H1 (cell line): ENCODE results near the gene PLCB4. TPM values are rescaled to one million over a fixed set of nuclear protein-coding genes. Genes with fewer than 3 reads are reported as not detected.

Source experiments
- ATF2 ChIP-seq: IDR thresholded peaks from 2 replicates; pipeline ENCODE4 v1.6.1; 2012; ENCODE audit warnings: low read length, inconsistent platforms
- CHD7 ChIP-seq: fragments of 300-600 bp; sonication (generic); IDR thresholded peaks from 2 replicates; pipeline ENCODE4 v1.7.1; 2012; ENCODE audit warnings: low read length, moderate library complexity, mild to moderate bottlenecking, inconsistent platforms; ENCODE audit not compliant: insufficient replicate concordance
- CREB1 ChIP-seq: IDR thresholded peaks from 2 replicates; pipeline ENCODE4 v1.6.1; 2012; ENCODE audit warnings: inconsistent platforms
- POLR2A ChIP-seq, 2 experiments: IDR thresholded peaks; 1 replicate in 1 of 2; 2 replicates in 1 of 2; pipeline ENCODE4 v1.6.1; 2011; ENCODE audit warnings: low read depth in 2 of 2, low read length in 2 of 2, mild to moderate bottlenecking in 2 of 2; ENCODE audit errors: control extremely low read depth in 1 of 2
- RFX5 ChIP-seq: IDR thresholded peaks from 2 replicates; pipeline ENCODE4 v1.6.1; 2011; ENCODE audit warnings: low read depth, low read length, improper control_type of control experiment, borderline replicate concordance
- SAP30 ChIP-seq: fragments of 300-600 bp; sonication (generic); IDR thresholded peaks from 2 replicates; pipeline ENCODE4 v1.7.1; 2012; ENCODE audit warnings: low read length, moderate library complexity, mild to moderate bottlenecking, inconsistent platforms; ENCODE audit not compliant: insufficient read depth, insufficient replicate concordance
- TAF1 ChIP-seq: IDR thresholded peaks from 2 replicates; pipeline ENCODE4 v1.6.1; 2011; ENCODE audit warnings: mild to moderate bottlenecking, low read depth, low read length
- TBP ChIP-seq: IDR thresholded peaks from 2 replicates; pipeline ENCODE4 v1.6.1; 2011; ENCODE audit warnings: low read depth, low read length, improper control_type of control experiment
- polyA plus RNA-seq, 7 experiments: library from polyadenylated mRNA; depleted of rRNA in 3 of 7; stranded (reverse) in 5 of 7; unstranded in 2 of 7; fragments of >200 nt in 5 of 7; fragments of 200-250 nt in 2 of 7; gene quantifications; 1 replicate in 5 of 7; 2 replicates in 1 of 7; 4 replicates in 1 of 7; pipeline versions ENCODE4 v1.2.1 to v1.2.3, GENCODE V29; 2011 to 2013; ENCODE audit warnings: missing spikeins in 2 of 7, mixed read lengths in 2 of 7
- total RNA-seq: library from RNA; stranded (reverse); fragmentation: NEBNext Ultra II Directional; extraction: Animal tissue kit (Norgen Biotek cat#: 25700); gene quantifications from 2 replicates; pipeline ENCODE4 v1.2.1, GENCODE V29; 2021
- TF ChIP-seq, protein P1 (sequence below): IDR thresholded peaks from 2 replicates; pipeline ENCODE4 v1.6.1; 2012; ENCODE audit warnings: inconsistent platforms

Gene PLCB4
- total and polyA plus RNA-seq, 2 of the 8 experiments (the other 6 are each of a cell fraction or from before 2014, with no cell fraction given), result 3.2 to 14.1 TPM

DNA sequence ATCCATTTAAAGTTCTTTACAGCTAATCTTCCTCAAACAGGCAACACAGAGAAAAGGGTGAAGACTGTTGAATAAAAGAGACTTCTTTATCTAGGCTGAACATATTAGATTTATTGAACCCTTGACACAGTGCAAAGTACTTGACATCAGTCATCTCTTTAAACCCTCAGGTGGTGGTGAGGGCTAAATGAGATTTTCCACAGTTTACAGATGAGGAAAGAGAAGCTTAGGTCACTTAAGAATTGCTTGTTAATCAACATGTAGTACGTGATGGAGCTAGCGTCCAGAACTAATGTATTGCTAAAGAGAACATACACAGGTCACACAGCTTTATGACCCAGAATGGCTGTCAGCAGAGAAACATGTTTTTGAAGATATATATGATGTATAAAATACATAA, 252.1 kb downstream of the PLCB4 start (continued):
- TF ChIP-seq CHD7, result no peak
- TF ChIP-seq, protein P1, sequence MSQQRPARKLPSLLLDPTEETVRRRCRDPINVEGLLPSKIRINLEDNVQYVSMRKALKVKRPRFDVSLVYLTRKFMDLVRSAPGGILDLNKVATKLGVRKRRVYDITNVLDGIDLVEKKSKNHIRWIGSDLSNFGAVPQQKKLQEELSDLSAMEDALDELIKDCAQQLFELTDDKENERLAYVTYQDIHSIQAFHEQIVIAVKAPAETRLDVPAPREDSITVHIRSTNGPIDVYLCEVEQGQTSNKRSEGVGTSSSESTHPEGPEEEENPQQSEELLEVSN, result no peak
- TF ChIP-seq TAF1, result no peak
- no peak for TF ChIP-seq RFX5
- no peak for TF ChIP-seq ATF2
- TF ChIP-seq SAP30, result no peak
- TF ChIP-seq TBP, result no peak
- no peak for TF ChIP-seq CREB1
- TF ChIP-seq POLR2A (IDR thresholded peaks at IDR 0.05; ENCODE audit: control extremely low read depth in 1 of 2, low read depth in 2 of 2, low read length in 2 of 2), result no peak
